Right ventricle myocardium inferior (tissue), 1 donor: ENCODE measurements around the gene SP7. TPM values are rescaled to one million over a fixed set of nuclear protein-coding genes. Genes with fewer than 3 reads are reported as not detected.
A peak's percentile ranks its signal among the peaks of the same experiment; 100 is the strongest.
"Not testable (repeated sequence)": the region's sequence is repeated elsewhere in the genome, so short reads cannot be mapped to it uniquely, and the experiment has no call there.

Experiments used
- ATAC-seq: fragments of 200-7000 bp; cut with Tn5 transposase; one replicate; pipeline ENCODE4 v1.9.1; 2020; ENCODE audit warnings: mild to moderate bottlenecking, moderate library complexity
- DNase-seq: peaks from one replicate; pipeline ENCODE4 v3.0.0; 2021; ENCODE audit errors: missing footprints
- intact Hi-C: fragments of 100-400 bp; cut with DNase I; formaldehyde crosslinking; loops from one replicate; pipeline ENCODE4 v1.11.0; 2022
- total RNA-seq: library from RNA; stranded (reverse); fragmentation: NEBNext Ultra II Directional; extraction: Animal tissue kit (Norgen Biotek cat#: 25700); gene quantifications from one replicate; pipeline ENCODE4 v1.2.1, GENCODE V29; 2021
- donor health status: DM: no; HTN: yes; CAD: no; lungs with severe emphysema.

Gene SP7
- total RNA-seq, 1 donor from 2014 or later = not detected

DNA sequence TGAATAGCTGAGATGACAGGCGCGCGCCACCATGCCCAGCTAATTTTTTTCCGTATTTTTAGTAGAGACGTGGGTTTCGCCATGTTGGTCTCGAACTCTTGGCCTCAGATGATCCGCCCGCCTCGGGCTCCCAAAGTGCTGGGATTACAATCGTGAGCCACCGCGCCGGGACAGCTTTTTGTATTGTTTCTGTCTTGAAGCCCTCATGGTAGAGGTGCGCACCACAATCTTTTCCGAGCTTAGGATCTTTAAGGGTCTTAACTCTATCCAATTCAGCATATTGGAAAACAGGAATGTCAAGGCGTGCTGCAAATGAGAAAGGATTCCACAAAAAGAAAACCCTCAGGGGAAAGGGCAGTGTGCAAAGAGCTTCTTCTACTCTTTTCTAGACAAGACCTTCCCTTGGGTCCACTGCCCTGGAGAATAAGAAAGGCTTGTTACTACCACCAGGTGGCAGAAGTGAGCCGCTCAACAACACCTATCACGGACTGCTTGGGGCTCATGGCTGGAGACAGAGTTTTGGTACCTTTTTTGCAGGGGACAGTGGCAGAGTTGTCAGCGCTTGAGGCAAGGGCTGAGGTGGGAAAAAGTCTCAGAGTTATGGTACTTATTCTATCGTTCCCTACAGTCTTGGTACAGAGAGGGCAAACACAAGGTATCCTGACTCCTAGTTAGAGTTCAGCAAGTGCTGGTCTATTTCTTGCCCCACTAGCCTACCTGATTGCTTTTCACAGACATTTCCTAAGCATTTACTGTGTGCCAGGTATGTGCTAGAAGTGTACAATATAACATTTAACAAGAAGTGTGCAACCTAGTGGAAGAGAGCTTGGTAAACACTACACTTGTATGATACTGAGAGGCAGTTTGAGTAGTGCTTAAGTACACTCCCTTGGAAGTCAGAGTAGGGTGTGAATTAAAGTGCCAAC lies 16.4 kb upstream of the SP7 start:
- ATAC-seq (peak; percentile 95), DNase-seq (peak; percentile 84)
- intact Hi-C loops = loop anchor here (1.0 kb wide), 2 partner anchors 69 to 156 kb away; no protein-coding TSS in a partner anchor

DNA sequence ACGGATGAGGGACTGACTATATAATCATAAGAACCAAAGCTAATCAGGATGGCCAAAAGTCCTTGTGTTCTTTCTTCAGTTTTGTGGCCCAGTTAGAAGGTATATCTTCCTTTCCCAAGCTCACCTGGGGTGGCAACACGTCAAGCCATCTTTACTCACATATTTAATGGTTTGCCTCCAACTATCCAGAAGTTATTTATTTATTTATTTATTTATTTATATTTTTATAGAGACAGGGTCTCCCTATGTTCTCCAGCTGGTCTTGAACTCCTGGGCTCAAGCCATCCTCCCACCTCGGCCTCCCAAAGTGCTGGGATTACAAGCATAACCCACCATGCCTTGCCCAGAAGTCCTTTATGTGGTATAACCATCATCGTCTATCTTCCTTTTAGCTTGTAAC lies 11.8 kb upstream of the SP7 start:
- ATAC-seq (no peak), DNase-seq (no peak)
- intact Hi-C loops = no loop called here

DNA sequence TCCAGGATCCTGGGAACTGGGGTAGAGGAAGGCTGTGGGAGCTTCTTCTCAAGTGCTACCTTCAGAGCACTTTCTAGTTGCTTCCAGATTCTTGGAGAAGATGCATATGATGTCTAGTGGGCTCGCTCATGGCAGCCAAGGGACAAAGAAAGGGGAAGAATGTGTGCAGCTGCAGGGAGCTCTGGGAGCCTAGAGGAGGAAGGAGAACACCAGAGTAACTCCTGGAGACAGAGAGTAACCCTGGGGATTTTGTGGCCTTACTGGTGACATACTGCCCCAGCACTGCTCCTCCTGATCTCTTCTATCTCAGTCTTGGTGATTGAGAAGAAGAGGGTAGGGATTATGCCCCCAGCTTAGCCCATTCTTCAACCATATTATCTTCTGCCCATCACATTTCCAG lies 10.3 kb upstream of the SP7 start:
- DNase-seq (no peak), ATAC-seq (no peak)
- intact Hi-C loops = no loop called here

DNA sequence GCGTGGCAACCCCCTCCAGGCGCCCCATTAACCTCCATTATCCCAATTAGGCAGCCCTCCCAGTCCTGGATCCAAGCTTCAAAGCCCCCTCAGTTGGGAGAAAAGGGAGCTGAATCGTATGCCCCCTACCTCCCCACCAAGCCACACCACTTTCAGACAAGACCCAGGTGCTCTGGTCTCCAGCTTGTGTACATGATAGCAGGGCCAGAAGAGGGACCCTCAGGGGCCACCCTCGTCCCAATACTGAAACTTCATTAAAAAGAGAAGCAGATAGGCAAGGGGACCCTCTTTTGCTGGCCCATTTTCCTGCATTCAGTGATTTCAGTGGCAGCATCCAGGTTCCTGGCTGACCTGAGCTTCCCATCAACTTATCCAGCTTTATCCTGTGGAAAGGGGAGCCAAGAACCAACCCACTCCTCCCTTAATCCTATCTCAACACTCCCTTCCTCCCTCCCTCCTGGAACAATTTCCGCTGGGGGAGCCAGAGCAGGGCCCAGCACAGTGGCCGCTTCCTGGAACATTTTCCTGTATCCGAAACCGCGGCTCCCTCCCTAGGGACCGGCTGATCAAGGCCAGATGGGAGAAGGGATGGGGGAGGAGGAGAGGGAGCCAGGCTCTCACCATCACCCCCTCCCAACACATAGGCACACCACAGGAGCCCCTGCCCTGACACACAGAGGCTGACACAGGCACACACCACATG lies 9.5 kb upstream of the SP7 start:
- DNase-seq (peak; percentile 81), ATAC-seq (peak; percentile 44)
- intact Hi-C loops = loop anchor here (1.0 kb wide), 1 partner anchor 21 kb away; no protein-coding TSS in a partner anchor

DNA sequence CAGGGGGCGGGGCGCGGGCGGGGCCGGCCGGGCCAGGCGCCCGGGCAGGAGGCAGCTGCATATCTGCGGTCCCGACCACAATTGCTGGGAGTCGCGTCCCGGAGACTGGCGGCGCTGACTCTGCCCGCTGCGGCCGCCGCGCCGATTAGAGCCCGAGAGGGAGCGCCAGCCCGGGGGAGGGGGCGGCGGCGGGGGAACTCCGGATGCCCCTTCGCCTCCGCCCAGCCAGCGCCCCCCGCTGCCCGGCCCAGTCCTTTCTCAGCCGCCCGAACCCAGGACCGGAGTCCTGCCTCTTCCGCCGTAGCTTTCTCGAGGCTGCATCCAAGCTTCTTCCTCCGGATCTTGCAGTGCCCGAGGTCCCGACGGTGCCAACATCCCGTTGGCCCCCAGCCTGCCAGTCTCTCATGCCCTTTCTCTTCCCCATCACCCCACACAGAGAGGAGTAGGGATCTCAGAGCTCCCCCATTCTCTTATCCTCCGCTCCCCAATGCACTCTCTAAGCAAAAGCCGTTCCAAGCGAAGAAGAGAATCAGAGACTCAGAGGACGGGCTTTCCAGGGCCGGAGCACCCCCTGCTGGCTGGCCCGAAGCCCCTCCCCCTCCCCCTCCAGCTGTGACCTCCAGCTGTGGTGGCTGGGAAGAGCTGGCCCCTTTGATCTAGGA lies 8.8 kb upstream of the SP7 start:
- intact Hi-C loops = loop anchor here (1.0 kb wide), 1 partner anchor 21 kb away; no protein-coding TSS in a partner anchor
- peak; percentile 95 for ATAC-seq

DNA sequence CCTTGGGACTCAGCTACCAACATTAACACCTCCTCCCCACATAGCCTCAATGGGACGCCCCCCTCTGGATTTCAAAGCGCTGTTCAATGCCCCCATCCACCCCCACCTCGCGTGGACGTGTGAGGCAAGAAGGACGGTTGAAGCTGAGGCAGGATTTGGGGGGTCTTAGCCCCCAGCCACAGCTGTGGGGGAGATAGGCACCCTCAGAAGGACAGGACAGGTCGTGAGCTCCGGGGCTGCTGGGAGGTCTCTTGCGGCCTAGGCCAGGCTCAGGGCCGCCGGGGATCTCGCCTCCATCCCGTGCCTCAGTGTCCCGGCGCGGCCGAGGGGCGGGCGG lies 8.3 kb upstream of the SP7 start:
- intact Hi-C loops = no loop called here
- no peak for ATAC-seq
- DNase-seq = no peak

More for the DNA sequence above, 8.8 kb upstream of the SP7 start:
- peak; percentile 83 for DNase-seq

DNA sequence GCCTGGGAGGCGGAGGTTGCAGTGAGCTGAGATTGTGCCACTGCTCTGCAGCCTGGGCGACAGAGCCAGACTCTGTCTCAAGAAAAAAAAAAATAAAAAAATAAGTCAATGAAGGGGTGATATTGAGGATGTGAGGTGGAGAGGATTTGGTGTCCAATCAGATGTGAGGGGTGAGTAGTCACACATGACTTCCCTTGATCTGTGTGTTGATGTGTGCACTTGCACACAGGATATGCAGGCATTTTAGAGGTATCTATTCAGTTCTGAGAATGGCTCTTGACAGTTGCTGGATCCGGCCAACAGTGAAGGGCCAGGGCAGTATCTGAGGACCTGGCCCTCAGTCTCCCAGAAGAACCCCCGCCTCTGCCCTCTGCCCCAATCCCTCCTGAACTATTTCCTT lies 7.8 kb upstream of the SP7 start:
- no peak for ATAC-seq
- intact Hi-C loops = no loop called here
- DNase-seq = no peak

DNA sequence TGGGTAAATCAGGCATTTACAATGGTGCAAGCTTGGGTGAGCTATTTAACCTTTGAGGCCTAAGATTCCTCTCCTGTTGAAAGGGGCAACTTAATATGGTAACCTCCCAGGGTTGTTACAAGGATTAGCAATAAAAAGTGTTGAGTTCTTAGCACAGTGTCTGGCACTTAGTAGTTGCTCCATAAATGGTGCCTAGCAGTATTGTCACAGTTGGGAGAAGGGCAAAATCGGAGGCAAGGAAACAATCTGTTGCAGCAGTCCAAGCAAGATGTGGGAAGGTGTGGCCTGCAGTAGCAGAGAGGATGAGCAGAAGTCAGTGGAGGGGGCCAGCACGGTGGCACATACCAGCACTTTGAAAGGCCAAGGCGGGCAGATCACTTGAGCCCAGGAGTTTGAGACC lies 7.3 kb upstream of the SP7 start:
- no peak for DNase-seq
- ATAC-seq = no peak
- intact Hi-C loops = no loop called here

DNA sequence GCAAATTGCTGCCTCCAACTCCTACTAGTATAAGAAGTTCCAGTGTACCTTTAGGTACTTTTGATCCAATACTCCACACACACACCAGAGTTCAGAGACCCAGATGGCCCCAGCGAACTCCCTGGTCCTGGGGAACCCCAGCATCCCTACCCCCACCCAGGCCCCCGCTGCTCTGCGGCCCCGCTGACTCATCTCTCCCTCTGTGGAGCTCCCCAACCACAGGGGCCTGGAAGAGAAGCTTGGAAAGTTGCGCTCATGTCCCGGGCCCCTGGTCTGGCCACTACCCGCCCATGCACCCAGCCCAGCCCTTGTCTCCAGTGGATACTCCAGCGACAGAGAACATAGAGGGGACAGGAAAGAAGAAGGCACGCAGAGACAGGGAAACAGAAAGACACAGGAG lies 4.2 kb upstream of the SP7 start:
- ATAC-seq = no peak
- intact Hi-C loops = no loop called here
- DNase-seq = no peak

DNA sequence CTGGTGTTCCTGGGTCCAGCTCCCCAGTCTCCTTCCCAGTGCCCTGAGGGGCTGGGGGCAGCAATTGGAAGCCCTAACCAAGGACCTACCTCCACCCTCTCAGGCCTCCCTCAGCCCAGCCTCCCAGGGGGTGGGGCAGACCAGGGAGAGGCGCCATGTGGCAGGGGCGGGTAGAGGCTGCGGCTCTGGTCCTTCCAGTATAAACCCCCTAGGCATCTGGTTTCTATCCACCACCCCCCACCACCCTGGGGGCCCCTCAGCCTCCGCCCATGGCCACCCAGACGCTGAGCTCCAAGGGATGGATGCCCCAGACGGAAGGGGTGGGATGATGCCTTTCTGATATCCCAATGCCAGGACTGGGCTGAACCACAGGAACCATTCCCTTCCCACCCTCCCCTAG lies 2.8 kb upstream of the SP7 start:
- DNase-seq (no peak), ATAC-seq (no peak)
- intact Hi-C loops = no loop called here

DNA sequence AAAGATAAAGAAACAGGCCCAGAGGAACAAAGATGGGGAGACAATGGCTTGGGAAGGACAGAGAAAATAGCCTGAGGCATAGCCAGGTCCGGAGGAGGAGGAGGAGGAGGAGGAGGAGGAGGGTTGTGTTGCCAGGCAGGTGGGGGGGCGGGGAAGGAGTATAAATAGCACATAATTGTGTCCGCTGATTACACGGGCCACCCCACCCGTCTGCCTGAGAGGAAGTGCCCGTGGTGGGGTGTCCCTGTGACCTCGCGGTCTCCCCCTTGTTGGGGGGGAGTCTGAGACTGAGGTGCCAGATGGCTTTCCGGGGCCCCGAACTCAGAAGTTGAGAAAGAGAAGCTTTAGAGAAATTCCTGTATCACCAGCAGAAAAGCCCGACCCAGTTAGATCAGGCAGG lies 1.9 kb upstream of the SP7 start:
- ATAC-seq = no peak
- intact Hi-C loops = no loop called here
- no peak for DNase-seq

DNA sequence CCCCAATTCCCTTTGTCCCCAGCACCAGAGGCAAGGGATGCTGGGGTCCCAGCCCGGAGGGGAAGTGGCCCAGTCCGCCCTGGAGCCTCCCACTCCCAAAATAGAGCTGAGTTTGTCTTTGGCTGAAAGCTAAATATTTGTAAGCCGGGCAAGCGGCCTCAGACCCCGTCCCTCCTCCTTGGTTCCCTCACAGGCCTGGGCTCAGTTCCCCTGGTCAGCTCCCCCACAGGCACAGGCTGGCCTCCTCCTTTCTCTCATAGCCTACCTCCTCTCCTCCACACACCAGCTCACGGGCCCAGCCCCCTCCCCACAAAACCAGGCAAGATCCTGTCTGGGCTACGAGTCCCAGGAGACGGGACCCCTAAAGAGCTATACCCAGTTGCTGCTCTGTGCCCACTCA lies 1.3 kb downstream of the SP7 start:
- intact Hi-C loops = no loop called here
- DNase-seq (no peak), ATAC-seq (no peak)

DNA sequence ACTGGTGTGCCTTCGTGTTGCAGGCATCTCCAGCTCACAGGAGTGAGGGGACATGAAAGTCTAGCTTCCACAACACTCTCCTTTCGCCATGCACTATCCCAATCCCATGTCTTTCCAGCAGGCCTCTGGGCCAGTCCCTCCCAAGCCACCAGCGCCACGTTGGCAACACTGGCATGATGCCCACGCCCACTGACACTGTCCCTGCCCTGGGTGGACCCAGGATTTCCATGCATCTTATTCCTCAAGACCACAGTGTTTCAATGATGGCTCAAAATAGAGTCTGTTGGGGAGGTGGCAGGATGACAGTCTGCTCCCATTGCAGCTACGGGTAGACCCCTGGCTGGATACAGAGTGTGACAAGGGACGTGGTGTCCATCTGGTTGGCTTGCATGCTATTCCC lies 2.3 kb downstream of the SP7 start:
- DNase-seq (no peak), ATAC-seq (no peak)
- intact Hi-C loops = no loop called here

DNA sequence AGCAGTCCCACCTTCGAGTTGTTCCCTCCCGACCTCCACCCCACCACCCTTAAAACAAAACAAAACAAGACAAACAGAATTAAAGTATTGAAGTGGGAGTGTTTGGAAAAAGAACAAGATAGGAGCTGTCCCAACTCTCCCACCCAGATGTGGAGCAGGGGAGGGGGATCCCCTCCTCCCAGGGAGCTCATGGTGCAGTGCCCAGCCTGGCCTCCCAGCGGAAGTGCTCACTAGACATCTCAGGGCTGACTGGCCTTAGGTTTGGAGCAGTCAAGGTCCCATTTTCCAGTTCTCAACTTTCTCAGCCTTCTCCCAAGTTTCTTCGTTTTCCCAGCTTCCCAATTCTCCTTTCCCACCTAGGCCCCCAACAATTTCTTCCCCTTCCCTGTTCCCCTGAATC lies 2.9 kb downstream of the SP7 start:
- DNase-seq (no peak), ATAC-seq (no peak)
- intact Hi-C loops = no loop called here

DNA sequence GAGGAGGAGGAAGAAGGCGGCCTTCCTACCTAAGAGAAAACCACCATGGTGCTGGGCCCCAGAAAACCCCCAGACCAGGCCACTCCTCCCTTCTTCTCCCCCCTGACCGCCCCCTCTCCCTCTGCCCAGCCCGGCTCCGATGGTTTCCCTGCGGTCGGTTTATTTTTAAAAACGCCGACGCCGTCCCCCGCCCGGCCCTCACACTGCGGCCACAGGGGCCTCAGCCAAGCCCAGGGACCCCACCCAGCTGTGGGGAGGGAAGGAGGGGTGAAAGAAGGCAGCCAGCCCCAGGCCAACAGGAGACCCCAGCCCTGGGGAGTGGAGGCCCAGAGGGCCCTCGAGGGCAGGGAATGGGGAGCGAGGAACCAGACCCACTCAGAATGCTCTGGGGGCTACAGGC lies 3.4 kb downstream of the SP7 start:
- ATAC-seq (no peak), DNase-seq (no peak)
- intact Hi-C loops = no loop called here

DNA sequence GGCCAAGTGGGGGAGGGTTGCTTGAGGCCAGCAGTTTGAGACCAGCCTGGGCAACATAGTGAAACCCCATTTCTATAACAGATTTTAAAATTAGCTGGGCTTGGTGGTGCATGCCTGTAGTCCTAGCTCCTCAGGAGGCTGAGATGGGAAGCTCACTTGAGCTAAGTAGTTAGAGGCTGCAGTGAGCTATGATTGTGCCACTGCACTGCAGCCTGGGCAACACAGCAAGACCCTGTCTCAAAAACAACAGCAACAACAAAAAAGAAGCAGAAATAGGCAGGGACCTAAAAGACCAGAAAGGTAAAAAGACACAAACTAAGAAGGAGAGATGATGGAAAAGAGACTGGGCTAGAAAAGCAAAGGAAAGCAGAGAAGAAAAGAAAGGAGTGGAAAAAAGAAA lies 3.8 kb downstream of the SP7 start:
- ATAC-seq, intact Hi-C loops, DNase-seq: not testable (repeated sequence)

DNA sequence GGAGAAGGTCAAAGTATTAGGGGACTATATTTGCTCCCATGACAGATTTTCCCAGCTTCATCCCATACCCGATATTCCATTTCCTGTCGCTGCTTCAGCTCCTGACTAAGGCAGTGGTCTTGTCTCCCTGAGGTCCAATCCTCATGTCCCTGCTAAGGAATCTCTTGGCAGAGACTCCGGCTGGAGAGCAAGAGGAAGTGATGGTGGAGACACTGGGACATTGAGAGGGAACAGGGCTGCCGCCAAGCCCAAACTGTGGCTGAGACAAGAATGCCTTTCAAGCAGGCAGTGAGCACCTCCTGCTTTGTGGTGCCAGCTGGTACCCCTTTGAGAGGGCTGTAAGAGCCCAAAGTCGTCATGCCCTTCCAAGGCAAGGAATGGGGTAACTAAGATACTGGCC lies 5.5 kb downstream of the SP7 start:
- intact Hi-C loops = no loop called here
- DNase-seq = no peak
- ATAC-seq = no peak

DNA sequence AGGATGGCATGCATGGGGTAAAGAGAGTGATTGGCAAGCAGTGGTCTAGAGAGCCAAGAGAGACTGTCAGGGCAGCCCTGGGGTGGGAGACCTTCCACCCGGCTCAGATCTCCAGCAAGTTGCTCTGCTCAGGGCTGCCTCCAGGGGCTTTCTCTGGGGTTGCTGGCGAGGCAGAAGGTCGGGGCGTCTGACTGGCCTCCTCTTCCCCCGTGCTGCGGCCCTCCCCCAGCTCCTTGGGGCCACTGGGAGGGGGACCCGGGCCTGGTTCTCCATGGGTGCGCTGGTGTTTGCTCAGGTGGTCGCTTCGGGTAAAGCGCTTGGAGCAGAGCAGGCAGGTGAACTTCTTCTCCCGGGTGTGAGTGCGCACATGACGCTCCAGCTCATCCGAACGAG lies 8.1 kb downstream of the SP7 start:
- no peak for DNase-seq
- intact Hi-C loops = no loop called here
- no peak for ATAC-seq

DNA sequence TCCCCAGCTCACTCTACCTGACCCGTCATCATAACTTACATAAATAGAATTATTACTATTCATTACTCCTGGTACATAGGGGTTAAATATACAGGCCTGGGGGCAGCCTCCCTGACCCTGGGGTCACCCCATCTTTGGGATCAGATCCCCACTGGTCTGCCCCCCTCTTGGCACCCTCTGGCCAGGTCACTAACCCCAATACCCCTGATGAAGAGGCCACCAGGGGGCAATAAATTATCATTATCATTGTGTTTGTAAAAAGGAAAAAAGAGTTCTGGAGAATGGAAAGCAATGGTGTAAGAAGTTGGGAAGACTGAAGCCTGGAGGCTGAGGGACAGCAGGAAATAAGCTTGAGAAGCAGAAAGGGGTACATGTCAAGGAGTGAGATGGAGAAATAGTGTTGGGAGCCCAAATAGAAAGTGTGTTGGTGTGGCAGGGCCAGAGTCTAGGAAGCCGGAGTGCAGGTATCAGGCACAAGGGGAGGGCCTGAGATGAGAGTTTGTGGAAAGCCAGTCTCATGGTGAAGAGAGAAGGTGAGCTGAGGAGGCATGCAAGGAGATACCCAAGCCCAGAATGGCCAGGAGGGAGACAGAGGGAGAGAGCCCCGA lies 8.6 kb downstream of the SP7 start:
- ATAC-seq (no peak), DNase-seq (no peak)
- intact Hi-C loops = no loop called here
